ENCODE results near the gene NLGN1. TPM values are rescaled to one million over a fixed set of nuclear protein-coding genes. Genes with fewer than 3 reads are reported as not detected.

NLGN1 gene
- total and polyA plus RNA-seq, 8 donors = 3.1 to 11.9 (median 8.0) TPM

- intact Hi-C loops (cut with DNase I) = no loop called here
- DNase-seq = no peak
- TF ChIP-seq CTCF (IDR thresholded peaks at IDR 0.05) = no peak
- Histone ChIP-seq H3K4me1 (no peaks in the 10 kb centered on the region), H3K27ac (no peak overlapping the region), H3K4me3 (no peak overlapping the region), H3K9me3 (no peaks in the 10 kb centered on the region), H3K27me3 (no peaks in the 10 kb centered on the region), H3K36me3 (no peaks in the 10 kb centered on the region)
- ATAC-seq = no peak
These were observed 459.6 kb downstream of the NLGN1 start for GRCh38 chr3:173857154-173857553.

DNA sequence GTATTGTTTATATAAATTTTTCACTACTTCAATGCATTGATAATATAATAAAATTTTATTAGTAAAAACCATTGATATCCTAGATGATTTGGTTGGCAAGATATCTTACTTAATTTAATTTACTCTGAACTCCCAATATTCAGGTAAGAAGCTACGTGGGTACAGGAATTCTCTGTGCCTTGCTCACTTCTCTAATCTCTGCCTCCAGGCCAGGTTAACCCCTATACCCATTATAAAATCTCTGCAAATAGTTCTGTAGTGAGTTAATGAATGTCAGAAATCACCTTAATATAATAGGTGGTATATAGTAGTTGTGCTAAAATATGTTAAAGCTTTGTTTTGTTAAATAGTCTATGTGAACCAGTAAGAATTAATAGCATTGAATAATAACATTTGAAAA is 465.2 kb downstream of the NLGN1 start:
- Histone ChIP-seq H3K27ac (no peak overlapping the region), H3K4me3 (no peak overlapping the region), H3K27me3 (no peaks in the 10 kb centered on the region), H3K4me1 (no peaks in the 10 kb centered on the region), H3K9me3 (no peaks in the 10 kb centered on the region), H3K36me3 (no peaks in the 10 kb centered on the region)
- TF ChIP-seq CTCF (IDR thresholded peaks at IDR 0.05) = no peak
- DNase-seq (no peak), ATAC-seq (no peak)
- intact Hi-C loops (cut with DNase I) = no loop called here

GRCh38 chr3:173863551-173863950 is 466.0 kb downstream of the NLGN1 start:
- ATAC-seq (no peak), DNase-seq (no peak)
- Histone ChIP-seq H3K27me3 (no peaks in the 10 kb centered on the region), H3K9me3 (no peaks in the 10 kb centered on the region), H3K4me1 (no peaks in the 10 kb centered on the region), H3K4me3 (no peak overlapping the region), H3K36me3 (no peaks in the 10 kb centered on the region), H3K27ac (no peak overlapping the region)
- intact Hi-C loops (cut with DNase I) = no loop called here
- no peak for TF ChIP-seq CTCF (IDR thresholded peaks at IDR 0.05)

- no peaks in the 10 kb centered on the region for H3K27me3 ChIP-seq
- no peaks in the 10 kb centered on the region for H3K9me3 ChIP-seq
- no peak overlapping the region for H3K27ac ChIP-seq
- DNase-seq = no peak
- H3K4me1 ChIP-seq = no peaks in the 10 kb centered on the region
- TF ChIP-seq CTCF (IDR thresholded peaks at IDR 0.05) = no peak
- intact Hi-C loops (cut with DNase I) = no loop called here
- H3K36me3 ChIP-seq = no peaks in the 10 kb centered on the region
- no peak for ATAC-seq
- H3K4me3 ChIP-seq = no peak overlapping the region
These were observed 468.5 kb downstream of the NLGN1 start for GRCh38 chr3:173865900-173866498.

DNA sequence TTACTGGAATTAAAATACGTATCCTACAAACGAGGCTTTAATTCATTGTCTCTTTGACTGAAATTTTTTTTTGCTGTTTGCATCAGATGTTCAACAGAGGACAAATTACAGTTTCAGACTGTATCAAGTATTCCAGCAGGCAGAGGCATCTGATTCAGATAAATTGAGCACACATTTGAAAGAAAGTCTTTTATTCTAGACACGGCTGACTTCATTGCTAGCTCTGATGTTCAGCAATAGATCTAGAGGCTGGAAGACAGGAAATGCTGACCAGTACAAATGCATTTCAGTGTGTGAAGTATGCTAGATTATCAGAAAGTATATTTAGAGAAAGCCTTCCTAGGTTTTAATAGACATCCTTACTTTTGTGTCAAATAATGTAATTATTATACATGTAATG is 472.2 kb downstream of the NLGN1 start:
- Histone ChIP-seq H3K4me1 (no peaks in the 10 kb centered on the region), H3K36me3 (no peaks in the 10 kb centered on the region), H3K27me3 (no peaks in the 10 kb centered on the region), H3K4me3 (no peak overlapping the region), H3K27ac (no peak overlapping the region), H3K9me3 (peaks cover 0 to 1% of the 10 kb centered on the region in 2 donors)
- ATAC-seq = no peak
- DNase-seq = no peak
- intact Hi-C loops (cut with DNase I) = no loop called here
- no peak for TF ChIP-seq CTCF (IDR thresholded peaks at IDR 0.05)
